K562 (cell line): Measurements from ENCODE around the gene ZFP36. TPM values are rescaled to one million over a fixed set of nuclear protein-coding genes. Genes with fewer than 3 reads are reported as not detected.

ENCODE experiments used
- DNMT1 ChIP-seq: fragments of 450-650 bp; IDR thresholded peaks from 2 replicates; pipeline ENCODE4 v1.6.1; 2016; ENCODE audit warnings: antibody characterized with exemption, mild to moderate bottlenecking
- FOXM1 ChIP-seq, 2 experiments: fragments of 450-650 bp in 1 of 2; sonication (generic) in 1 of 2; formaldehyde crosslinking in 1 of 2; IDR thresholded peaks; 2 replicates each; pipeline versions ENCODE4 v1.6.1 to v1.9.0; 2017 to 2022; ENCODE audit warnings: low read depth in 2 of 2, mild to moderate bottlenecking in 2 of 2, missing genetic modification reagents in 1 of 2, moderate library complexity in 1 of 2
- NR2C2 ChIP-seq, 2 experiments: fragments of 200-800 bp in 1 of 2; sonication (Bioruptor generic) in 1 of 2; sonication (generic) in 1 of 2; formaldehyde crosslinking in 1 of 2; IDR thresholded peaks; 2 replicates each; pipeline versions ENCODE4 v1.6.1 to v1.8.0; 2016 to 2022; ENCODE audit warnings: mild to moderate bottlenecking in 1 of 2, missing compliant biosample characterization in 1 of 2, missing genetic modification characterization in 1 of 2, missing genetic modification reagents in 1 of 2
- PHB2 ChIP-seq: fragments of 450-650 bp; IDR thresholded peaks from 2 replicates; pipeline ENCODE4 v1.6.1; 2017; ENCODE audit warnings: low read depth
- POLR2AphosphoS5 ChIP-seq: IDR thresholded peaks from 2 replicates; pipeline ENCODE4 v1.6.1; 2011; ENCODE audit warnings: mild to moderate bottlenecking, low read depth, low read length, moderate library complexity; ENCODE audit not compliant: control insufficient read depth, insufficient read depth
- PTTG1 ChIP-seq: fragments of 450-650 bp; IDR thresholded peaks from 2 replicates; pipeline ENCODE4 v1.6.1; 2016; ENCODE audit warnings: low read depth, mild to moderate bottlenecking, missing genetic modification characterization, missing compliant biosample characterization
- RBM34 ChIP-seq: fragments of 200-400 bp; formaldehyde crosslinking; IDR thresholded peaks from 2 replicates; pipeline ENCODE4 v1.6.1; 2018; ENCODE audit warnings: low read length, borderline replicate concordance; ENCODE audit not compliant: insufficient read depth
- TBL1XR1 ChIP-seq, 2 experiments: IDR thresholded peaks; 2 replicates each; pipeline ENCODE4 v1.6.1; 2012; ENCODE audit warnings: improper control_type of control experiment in 2 of 2, low read length in 2 of 2, mild to moderate bottlenecking in 1 of 2
- ZSCAN32 ChIP-seq: fragments of 450-650 bp; formaldehyde crosslinking; IDR thresholded peaks from 2 replicates; pipeline ENCODE4 v1.4.0; 2020; ENCODE audit warnings: mild to moderate bottlenecking, moderate library complexity
- polyA plus RNA-seq, 8 experiments: library from polyadenylated mRNA; depleted of rRNA in 4 of 8; stranded (reverse) in 5 of 8; unstranded in 3 of 8; fragments of >200 nt; fragmentation: Nextera tagmentation in 2 of 8; fragmentation: Illumina TruSeq in 1 of 8; extraction: Ambion mirVana in 2 of 8; extraction: Trizol in 1 of 8; gene quantifications; 2 replicates each; pipeline versions ENCODE4 v1.2.1 to v1.2.3, GENCODE V29; 2011 to 2014; ENCODE audit warnings: inconsistent platforms in 1 of 8, missing spikeins in 1 of 8
- total RNA-seq, 7 experiments: library from RNA; depleted of rRNA in 6 of 7; stranded (reverse); fragments of >200 nt in 6 of 7; fragmentation: Illumina TruSeq in 2 of 7; extraction: Trizol in 2 of 7; gene quantifications; 2 replicates each; pipeline versions ENCODE4 v1.2.1 to v1.2.3, GENCODE V29; 2011 to 2021; ENCODE audit warnings: low replicate concordance in 1 of 7
- TF ChIP-seq, protein P1 (sequence below): fragments of 200-800 bp; sonication (Bioruptor generic); IDR thresholded peaks from 2 replicates; pipeline ENCODE4 v1.6.1; 2017; ENCODE audit warnings: missing genetic modification characterization, missing compliant biosample characterization
- TF ChIP-seq, protein P2 (sequence below): sonication (generic); formaldehyde crosslinking; IDR thresholded peaks from 2 replicates; pipeline ENCODE4 v1.8.1; 2023; ENCODE audit warnings: missing genetic modification reagents, mild to moderate bottlenecking, borderline replicate concordance
- TF ChIP-seq, protein P3 (sequence below): fragments of 250-450 bp; sonication (Bioruptor Pico); IDR thresholded peaks from 2 replicates; pipeline ENCODE4 v1.5.0; 2021; ENCODE audit warnings: mild to moderate bottlenecking, borderline replicate concordance
- TF ChIP-seq, protein P4 (sequence below): sonication (generic); formaldehyde crosslinking; IDR thresholded peaks from 2 replicates; pipeline ENCODE4 v1.8.1; 2022; ENCODE audit warnings: missing genetic modification reagents
- TF ChIP-seq, protein P5 (sequence below): fragments of 250-450 bp; sonication (Bioruptor Pico); IDR thresholded peaks from 2 replicates; pipeline ENCODE4 v1.8.0; 2022; ENCODE audit warnings: moderate library complexity, mild to moderate bottlenecking, inconsistent platforms

Gene ZFP36
- total and polyA plus RNA-seq, 9 of the 15 experiments (the other 6 are each of a cell fraction or from before 2014, with no cell fraction given): 1.0 to 20.1 (median 3.5) TPM

DNA sequence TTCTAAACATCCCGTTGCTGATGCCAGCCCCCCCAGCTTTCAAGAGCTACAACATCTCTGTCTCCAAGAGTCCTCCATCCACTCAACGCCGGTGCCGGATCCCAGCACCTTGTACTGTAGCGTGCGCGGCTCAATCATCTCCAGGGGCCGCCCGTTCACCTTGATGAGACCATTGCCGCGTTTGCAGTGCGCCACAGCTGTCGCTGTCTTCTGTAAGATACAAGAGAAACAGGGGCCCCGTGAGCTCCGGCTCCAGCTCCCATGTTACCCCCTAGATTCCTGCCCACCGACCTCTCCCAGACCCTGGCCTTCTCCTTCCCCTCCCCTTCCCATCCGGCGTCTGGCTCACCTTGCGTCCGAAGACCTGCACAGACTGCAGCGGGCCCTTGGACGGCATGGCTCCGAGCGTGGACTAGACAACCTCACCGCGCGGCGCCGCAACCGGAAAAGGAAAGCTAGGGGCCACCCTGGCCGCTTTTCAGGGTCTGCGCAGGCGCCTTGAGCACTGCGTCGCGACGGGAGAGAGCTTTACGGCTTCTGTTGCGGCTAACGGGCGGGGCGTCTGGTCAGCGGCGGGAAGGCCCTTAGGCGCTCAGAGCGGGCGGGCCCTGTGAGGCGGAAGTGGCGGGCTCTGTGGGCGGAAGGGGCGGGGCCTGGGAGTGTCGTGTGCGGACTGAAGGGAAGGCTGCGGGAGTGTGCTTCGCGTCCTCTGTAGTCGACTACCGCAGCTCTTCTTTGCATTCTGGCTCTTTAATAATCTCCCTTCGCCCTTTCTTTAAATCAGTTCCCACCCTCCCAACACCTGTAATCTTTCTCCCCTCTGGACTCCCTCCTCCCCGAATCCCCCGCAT lies 29.1 kb downstream of the ZFP36 start, which contains the start of gene RPS16 (continued):
- TF ChIP-seq, protein P1, sequence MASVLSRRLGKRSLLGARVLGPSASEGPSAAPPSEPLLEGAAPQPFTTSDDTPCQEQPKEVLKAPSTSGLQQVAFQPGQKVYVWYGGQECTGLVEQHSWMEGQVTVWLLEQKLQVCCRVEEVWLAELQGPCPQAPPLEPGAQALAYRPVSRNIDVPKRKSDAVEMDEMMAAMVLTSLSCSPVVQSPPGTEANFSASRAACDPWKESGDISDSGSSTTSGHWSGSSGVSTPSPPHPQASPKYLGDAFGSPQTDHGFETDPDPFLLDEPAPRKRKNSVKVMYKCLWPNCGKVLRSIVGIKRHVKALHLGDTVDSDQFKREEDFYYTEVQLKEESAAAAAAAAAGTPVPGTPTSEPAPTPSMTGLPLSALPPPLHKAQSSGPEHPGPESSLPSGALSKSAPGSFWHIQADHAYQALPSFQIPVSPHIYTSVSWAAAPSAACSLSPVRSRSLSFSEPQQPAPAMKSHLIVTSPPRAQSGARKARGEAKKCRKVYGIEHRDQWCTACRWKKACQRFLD (CRISPR knock-in tag): peak; percentile 76
- TF ChIP-seq ZSCAN32 (no peak), FOXM1 (IDR thresholded peaks at IDR 0.05; ENCODE audit: low read depth) (no peak), FOXM1 (CRISPR knock-in tag; IDR thresholded peaks at IDR 0.05; ENCODE audit: low read depth) (no peak; the same call in 1 of the 2 replicates), DNMT1 (0 out of 2 replicates have a peak, but pooled peaks have one; percentile 56), POLR2AphosphoS5 (peak; percentile 99), PTTG1 (tag) (no peak), NR2C2 (CRISPR knock-in tag; IDR thresholded peaks at IDR 0.05) (peak; percentile 76; the same call in 1 of the 2 replicates), NR2C2 (tag; IDR thresholded peaks at IDR 0.05) (peak; percentile 60; the same call in 1 of the 2 replicates), PHB2 (no peak; the same call in 1 of the 2 replicates), TBL1XR1 (IDR thresholded peaks at IDR 0.05; ENCODE audit: low read length in 2 of 2) (peak in 1 of 2 experiments; percentile 78; a peak in 1 of 4 replicates), RBM34 (peak; percentile 50; the same call in 1 of the 2 replicates)
- TF ChIP-seq, protein P2, sequence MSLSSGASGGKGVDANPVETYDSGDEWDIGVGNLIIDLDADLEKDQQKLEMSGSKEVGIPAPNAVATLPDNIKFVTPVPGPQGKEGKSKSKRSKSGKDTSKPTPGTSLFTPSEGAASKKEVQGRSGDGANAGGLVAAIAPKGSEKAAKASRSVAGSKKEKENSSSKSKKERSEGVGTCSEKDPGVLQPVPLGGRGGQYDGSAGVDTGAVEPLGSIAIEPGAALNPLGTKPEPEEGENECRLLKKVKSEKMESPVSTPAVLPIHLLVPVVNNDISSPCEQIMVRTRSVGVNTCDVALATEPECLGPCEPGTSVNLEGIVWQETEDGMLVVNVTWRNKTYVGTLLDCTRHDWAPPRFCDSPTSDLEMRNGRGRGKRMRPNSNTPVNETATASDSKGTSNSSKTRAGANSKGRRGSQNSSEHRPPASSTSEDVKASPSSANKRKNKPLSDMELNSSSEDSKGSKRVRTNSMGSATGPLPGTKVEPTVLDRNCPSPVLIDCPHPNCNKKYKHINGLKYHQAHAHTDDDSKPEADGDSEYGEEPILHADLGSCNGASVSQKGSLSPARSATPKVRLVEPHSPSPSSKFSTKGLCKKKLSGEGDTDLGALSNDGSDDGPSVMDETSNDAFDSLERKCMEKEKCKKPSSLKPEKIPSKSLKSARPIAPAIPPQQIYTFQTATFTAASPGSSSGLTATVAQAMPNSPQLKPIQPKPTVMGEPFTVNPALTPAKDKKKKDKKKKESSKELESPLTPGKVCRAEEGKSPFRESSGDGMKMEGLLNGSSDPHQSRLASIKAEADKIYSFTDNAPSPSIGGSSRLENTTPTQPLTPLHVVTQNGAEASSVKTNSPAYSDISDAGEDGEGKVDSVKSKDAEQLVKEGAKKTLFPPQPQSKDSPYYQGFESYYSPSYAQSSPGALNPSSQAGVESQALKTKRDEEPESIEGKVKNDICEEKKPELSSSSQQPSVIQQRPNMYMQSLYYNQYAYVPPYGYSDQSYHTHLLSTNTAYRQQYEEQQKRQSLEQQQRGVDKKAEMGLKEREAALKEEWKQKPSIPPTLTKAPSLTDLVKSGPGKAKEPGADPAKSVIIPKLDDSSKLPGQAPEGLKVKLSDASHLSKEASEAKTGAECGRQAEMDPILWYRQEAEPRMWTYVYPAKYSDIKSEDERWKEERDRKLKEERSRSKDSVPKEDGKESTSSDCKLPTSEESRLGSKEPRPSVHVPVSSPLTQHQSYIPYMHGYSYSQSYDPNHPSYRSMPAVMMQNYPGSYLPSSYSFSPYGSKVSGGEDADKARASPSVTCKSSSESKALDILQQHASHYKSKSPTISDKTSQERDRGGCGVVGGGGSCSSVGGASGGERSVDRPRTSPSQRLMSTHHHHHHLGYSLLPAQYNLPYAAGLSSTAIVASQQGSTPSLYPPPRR (CRISPR knock-in tag): 0 out of 2 replicates have a peak, but pooled peaks have one; percentile 47
- TF ChIP-seq, protein P3, sequence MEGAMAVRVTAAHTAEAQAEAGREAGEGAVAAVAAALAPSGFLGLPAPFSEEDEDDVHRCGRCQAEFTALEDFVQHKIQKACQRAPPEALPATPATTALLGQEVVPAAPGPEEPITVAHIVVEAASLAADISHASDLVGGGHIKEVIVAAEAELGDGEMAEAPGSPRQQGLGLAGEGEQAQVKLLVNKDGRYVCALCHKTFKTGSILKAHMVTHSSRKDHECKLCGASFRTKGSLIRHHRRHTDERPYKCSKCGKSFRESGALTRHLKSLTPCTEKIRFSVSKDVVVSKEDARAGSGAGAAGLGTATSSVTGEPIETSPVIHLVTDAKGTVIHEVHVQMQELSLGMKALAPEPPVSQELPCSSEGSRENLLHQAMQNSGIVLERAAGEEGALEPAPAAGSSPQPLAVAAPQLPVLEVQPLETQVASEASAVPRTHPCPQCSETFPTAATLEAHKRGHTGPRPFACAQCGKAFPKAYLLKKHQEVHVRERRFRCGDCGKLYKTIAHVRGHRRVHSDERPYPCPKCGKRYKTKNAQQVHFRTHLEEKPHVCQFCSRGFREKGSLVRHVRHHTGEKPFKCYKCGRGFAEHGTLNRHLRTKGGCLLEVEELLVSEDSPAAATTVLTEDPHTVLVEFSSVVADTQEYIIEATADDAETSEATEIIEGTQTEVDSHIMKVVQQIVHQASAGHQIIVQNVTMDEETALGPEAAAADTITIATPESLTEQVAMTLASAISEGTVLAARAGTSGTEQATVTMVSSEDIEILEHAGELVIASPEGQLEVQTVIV: peak; percentile 97
- TF ChIP-seq, protein P4, sequence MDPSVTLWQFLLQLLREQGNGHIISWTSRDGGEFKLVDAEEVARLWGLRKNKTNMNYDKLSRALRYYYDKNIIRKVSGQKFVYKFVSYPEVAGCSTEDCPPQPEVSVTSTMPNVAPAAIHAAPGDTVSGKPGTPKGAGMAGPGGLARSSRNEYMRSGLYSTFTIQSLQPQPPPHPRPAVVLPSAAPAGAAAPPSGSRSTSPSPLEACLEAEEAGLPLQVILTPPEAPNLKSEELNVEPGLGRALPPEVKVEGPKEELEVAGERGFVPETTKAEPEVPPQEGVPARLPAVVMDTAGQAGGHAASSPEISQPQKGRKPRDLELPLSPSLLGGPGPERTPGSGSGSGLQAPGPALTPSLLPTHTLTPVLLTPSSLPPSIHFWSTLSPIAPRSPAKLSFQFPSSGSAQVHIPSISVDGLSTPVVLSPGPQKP (CRISPR knock-in tag): no peak
- TF ChIP-seq, protein P5, sequence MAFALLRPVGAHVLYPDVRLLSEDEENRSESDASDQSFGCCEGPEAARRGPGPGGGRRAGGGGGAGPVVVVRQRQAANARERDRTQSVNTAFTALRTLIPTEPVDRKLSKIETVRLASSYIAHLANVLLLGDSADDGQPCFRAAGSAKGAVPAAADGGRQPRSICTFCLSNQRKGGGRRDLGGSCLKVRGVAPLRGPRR: no peak
